Neural progenitor cell (in vitro differentiated cells): ENCODE results near the gene RBFA. TPM values are rescaled to one million over a fixed set of nuclear protein-coding genes. Genes with fewer than 3 reads are reported as not detected.
A peak's percentile ranks its signal among the peaks of the same experiment; 100 is the strongest.
"Not testable (repeated sequence)": the region's sequence is repeated elsewhere in the genome, so short reads cannot be mapped to it uniquely, and the experiment has no call there.

Experiments
- DNase-seq: peaks from one replicate; pipeline ENCODE4 v3.0.0-alpha.2; 2016; ENCODE audit warnings: low spot score
- H2AFZ ChIP-seq: fragments of 200-600 bp; sonication (generic); replicated peaks from 2 replicates; pipeline ENCODE4 v1.6.1; 2016; ENCODE audit warnings: antibody characterized with exemption
- H3F3A ChIP-seq: fragments of 200-600 bp; sonication (generic); 2 replicates; pipeline ENCODE4 v1.6.1; 2016; ENCODE audit warnings: antibody characterized with exemption, low read depth
- H3K27ac ChIP-seq: fragments of 200-600 bp; sonication (generic); 2 replicates; pipeline ENCODE4 v1.5.1; 2016; ENCODE audit warnings: mild to moderate bottlenecking
- H3K27me3 ChIP-seq: fragments of 200-600 bp; sonication (generic); 2 replicates; pipeline ENCODE4 v1.6.1; 2016; ENCODE audit warnings: mild to moderate bottlenecking, moderate library complexity
- H3K36me3 ChIP-seq: fragments of 200-600 bp; sonication (generic); 2 replicates; pipeline ENCODE4 v1.5.1; 2016
- H3K4me1 ChIP-seq: fragments of 200-600 bp; sonication (generic); 2 replicates; pipeline ENCODE4 v1.6.1; 2016; ENCODE audit warnings: mixed run types
- H3K4me2 ChIP-seq: fragments of 200-600 bp; sonication (generic); 2 replicates; pipeline ENCODE4 v1.6.1; 2016
- H3K4me3 ChIP-seq: fragments of 200-600 bp; sonication (generic); 2 replicates; pipeline ENCODE4 v1.5.1; 2016
- H3K79me2 ChIP-seq: fragments of 200-600 bp; sonication (generic); 2 replicates; pipeline ENCODE4 v1.6.1; 2016; ENCODE audit warnings: low read depth
- H3K9ac ChIP-seq: fragments of 200-600 bp; sonication (generic); 2 replicates; pipeline ENCODE4 v1.6.1; 2016
- H3K9me3 ChIP-seq: fragments of 200-600 bp; sonication (generic); 2 replicates; pipeline ENCODE4 v1.5.1; 2016; ENCODE audit warnings: low read depth
- H4K20me1 ChIP-seq: fragments of 200-600 bp; sonication (generic); 2 replicates; pipeline ENCODE4 v1.6.1; 2016; ENCODE audit warnings: low read depth
- H3K27ac Mint-ChIP-seq: 3 replicates; pipeline ENCODE4 v1.8.0; 2021; ENCODE audit warnings: mixed read lengths
- H3K27me3 Mint-ChIP-seq: 2 replicates; pipeline ENCODE4 v1.8.0; 2022; ENCODE audit warnings: low read depth, mild to moderate bottlenecking, inconsistent platforms, moderate library complexity, mixed read lengths; ENCODE audit not compliant: insufficient read depth
- H3K36me3 Mint-ChIP-seq: 3 replicates; pipeline ENCODE4 v1.8.0; 2021; ENCODE audit warnings: mixed read lengths
- H3K4me1 Mint-ChIP-seq: 3 replicates; pipeline ENCODE4 v1.8.0; 2021; ENCODE audit warnings: mixed read lengths
- H3K4me3 Mint-ChIP-seq: 3 replicates; pipeline ENCODE4 v1.8.0; 2021; ENCODE audit warnings: mild to moderate bottlenecking, moderate library complexity, mixed read lengths
- H3K9me3 Mint-ChIP-seq: 3 replicates; pipeline ENCODE4 v1.8.0; 2020; ENCODE audit warnings: mixed read lengths
- EZH2 ChIP-seq: fragments of 200-600 bp; sonication (generic); IDR thresholded peaks from 2 replicates; pipeline ENCODE4 v1.6.1; 2017; ENCODE audit warnings: antibody characterized with exemption, mild to moderate bottlenecking, moderate library complexity
- EZH2phosphoT487 ChIP-seq: fragments of 200-600 bp; sonication (generic); IDR thresholded peaks from 2 replicates; pipeline ENCODE4 v1.6.1; 2017; ENCODE audit warnings: antibody characterized with exemption
- total RNA-seq: library from RNA; depleted of rRNA; stranded (reverse); fragments of >200 nt; gene quantifications from 2 replicates; pipeline ENCODE4 v1.2.3, GENCODE V29; 2015; ENCODE audit warnings: low replicate concordance
- TF ChIP-seq, protein P1 (sequence below): fragments of 200-600 bp; sonication (generic); IDR thresholded peaks from 2 replicates; pipeline ENCODE4 v1.5.1; 2017; ENCODE audit warnings: antibody characterized with exemption, mild to moderate bottlenecking

The RBFA gene
- total RNA-seq, 1 donor from 2014 or later: 22.9 TPM

DNA sequence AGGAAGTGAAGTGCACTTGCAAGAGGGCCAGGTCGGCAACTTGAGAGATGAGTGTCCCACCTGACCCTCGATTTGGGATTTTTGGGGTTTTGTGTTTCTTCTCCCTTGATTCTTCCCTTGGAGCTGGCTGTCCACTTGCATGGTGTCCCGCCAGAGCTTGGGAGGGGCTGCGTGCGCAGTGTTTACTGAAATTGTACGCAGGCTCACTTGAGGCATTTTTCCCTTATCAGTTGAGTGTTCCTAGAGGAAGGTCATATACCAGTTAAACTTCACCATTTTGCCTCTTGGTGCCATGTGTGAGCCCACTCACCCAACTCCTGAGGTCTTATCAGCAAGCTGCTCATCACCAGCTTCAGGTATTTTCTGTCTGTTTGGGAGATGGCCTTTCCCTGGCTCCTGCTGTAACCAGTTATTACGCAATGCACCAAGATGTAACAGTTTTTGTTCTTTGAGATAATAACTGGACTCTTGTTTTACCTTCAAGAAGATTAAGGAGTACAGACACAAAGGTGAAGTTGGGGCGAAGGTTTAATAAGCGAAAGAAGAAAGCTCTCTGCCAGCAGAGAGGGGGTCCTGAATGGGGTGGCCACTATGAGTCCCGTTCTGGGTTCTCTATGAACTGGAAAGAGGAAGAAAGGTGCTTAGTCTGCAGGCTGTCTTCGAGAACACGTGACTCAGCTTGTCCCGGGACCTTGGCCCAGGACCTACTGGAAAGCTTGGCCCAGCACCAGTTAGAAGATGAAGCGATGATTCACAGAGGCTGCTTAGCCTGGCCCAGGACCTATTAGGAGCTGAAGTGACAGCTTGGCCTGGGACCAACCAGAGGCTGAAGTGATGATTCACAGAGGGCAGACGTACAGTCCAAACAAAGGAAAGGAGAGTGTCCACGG is 24.3 kb upstream of the RBFA start:
- no peaks in the 10 kb centered on the region for H4K20me1 ChIP-seq
- H2AFZ ChIP-seq: no peak overlapping the region
- no peak for TF ChIP-seq EZH2
- TF ChIP-seq, protein P1, sequence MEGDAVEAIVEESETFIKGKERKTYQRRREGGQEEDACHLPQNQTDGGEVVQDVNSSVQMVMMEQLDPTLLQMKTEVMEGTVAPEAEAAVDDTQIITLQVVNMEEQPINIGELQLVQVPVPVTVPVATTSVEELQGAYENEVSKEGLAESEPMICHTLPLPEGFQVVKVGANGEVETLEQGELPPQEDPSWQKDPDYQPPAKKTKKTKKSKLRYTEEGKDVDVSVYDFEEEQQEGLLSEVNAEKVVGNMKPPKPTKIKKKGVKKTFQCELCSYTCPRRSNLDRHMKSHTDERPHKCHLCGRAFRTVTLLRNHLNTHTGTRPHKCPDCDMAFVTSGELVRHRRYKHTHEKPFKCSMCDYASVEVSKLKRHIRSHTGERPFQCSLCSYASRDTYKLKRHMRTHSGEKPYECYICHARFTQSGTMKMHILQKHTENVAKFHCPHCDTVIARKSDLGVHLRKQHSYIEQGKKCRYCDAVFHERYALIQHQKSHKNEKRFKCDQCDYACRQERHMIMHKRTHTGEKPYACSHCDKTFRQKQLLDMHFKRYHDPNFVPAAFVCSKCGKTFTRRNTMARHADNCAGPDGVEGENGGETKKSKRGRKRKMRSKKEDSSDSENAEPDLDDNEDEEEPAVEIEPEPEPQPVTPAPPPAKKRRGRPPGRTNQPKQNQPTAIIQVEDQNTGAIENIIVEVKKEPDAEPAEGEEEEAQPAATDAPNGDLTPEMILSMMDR: no peak
- no peak for TF ChIP-seq EZH2phosphoT487
- no peaks in the 10 kb centered on the region for H3K9me3 ChIP-seq
- Mint-ChIP-seq H3K27me3 (peaks cover 7% of the 10 kb centered on the region), H3K27ac (no peak overlapping the region), H3K36me3 (peaks cover 12% of the 10 kb centered on the region), H3K4me1 (no peaks in the 10 kb centered on the region), H3K4me3 (no peak overlapping the region), H3K9me3 (peaks cover 47% of the 10 kb centered on the region)
- no peak overlapping the region for H3K4me2 ChIP-seq
- H3K27me3 ChIP-seq: no peaks in the 10 kb centered on the region
- peaks cover 7% of the 10 kb centered on the region for H3K4me1 ChIP-seq
- no peaks in the 10 kb centered on the region for H3K79me2 ChIP-seq
- peaks cover 5% of the 10 kb centered on the region for H3F3A ChIP-seq
- H3K4me3 ChIP-seq: no peak overlapping the region
- no peak for DNase-seq
- no peak overlapping the region for H3K9ac ChIP-seq
- H3K36me3 ChIP-seq: no peaks in the 10 kb centered on the region
- no peak overlapping the region for H3K27ac ChIP-seq

DNA sequence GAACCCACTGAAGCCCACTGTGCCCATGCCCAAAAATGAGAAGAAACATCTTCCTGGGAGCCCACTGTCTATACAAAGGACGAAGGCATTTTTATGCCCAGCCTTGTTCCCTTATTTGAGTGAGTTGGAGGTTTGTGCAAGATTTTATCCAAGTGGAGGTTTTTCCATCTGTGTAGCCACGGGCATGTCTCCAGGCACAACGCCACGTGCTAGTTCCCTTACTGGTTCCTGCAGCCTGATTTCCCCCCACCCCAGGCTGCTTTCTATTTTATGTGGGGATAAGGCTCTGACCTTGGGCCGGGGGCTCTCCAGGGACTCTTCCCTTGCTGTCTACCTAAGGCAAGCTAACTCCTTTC is 23.7 kb upstream of the RBFA start:
- H3K4me3 Mint-ChIP-seq: peak overlapping the region; percentile 49
- Histone ChIP-seq H3K27ac (no peak overlapping the region), H3K4me3 (no peak overlapping the region), H2AFZ (no peak overlapping the region), H3K4me2 (no peak overlapping the region), H3K9ac (no peak overlapping the region), H4K20me1 (no peaks in the 10 kb centered on the region), H3K4me1 (peaks cover 7% of the 10 kb centered on the region), H3K36me3 (no peaks in the 10 kb centered on the region), H3K9me3 (no peaks in the 10 kb centered on the region), H3K79me2 (no peaks in the 10 kb centered on the region), H3K27me3 (no peaks in the 10 kb centered on the region), H3F3A (peaks cover 5% of the 10 kb centered on the region)
- H3K27ac Mint-ChIP-seq: no peak overlapping the region
- H3K9me3 Mint-ChIP-seq: peaks cover 47% of the 10 kb centered on the region
- H3K27me3 Mint-ChIP-seq: peaks cover 7% of the 10 kb centered on the region
- peaks cover 12% of the 10 kb centered on the region for H3K36me3 Mint-ChIP-seq
- no peak for TF ChIP-seq EZH2phosphoT487
- no peak for DNase-seq
- no peaks in the 10 kb centered on the region for H3K4me1 Mint-ChIP-seq

DNA sequence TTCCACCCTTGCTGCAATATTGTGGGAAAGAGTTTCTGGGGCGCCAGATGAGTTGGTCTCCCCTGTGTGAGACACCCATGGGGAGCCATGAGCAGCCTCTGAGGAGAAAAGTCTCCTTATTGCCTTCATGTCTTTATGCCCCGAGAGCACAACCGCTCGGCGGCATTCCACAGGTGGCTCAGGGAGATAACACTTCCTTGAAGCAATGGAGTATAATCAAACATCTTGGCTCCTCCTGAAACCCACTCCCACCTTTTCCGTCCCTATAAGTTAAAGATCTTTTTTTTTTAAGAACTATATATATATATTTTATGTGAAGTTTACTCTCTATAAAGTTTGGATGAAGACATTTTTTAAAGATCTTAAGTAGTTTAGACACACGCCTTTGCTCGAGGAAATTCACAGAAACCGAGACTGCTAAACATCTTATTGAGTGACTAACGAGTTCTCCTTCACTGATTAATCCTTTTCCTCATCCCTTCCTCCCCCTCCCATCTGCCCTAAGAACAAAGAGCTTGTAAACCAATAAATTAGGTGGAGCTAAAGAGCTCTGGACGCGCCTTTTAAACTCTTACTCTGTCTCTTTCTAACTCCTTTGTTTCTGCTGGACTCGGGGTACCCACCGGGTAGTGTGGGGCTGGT is 22.6 kb upstream of the RBFA start:
- H3K4me1 Mint-ChIP-seq, H3K79me2 ChIP-seq, H3K4me1 ChIP-seq, H3K9me3 ChIP-seq, DNase-seq, H3K36me3 ChIP-seq, H3K4me2 ChIP-seq, H3K27me3 Mint-ChIP-seq, H4K20me1 ChIP-seq, H3K4me3 ChIP-seq, H3F3A ChIP-seq, H2AFZ ChIP-seq, H3K27ac ChIP-seq, H3K9ac ChIP-seq, H3K4me3 Mint-ChIP-seq, H3K27ac Mint-ChIP-seq, H3K27me3 ChIP-seq: not testable (repeated sequence)
- Mint-ChIP-seq H3K9me3 (peaks cover 45% of the 10 kb centered on the region), H3K36me3 (peaks cover 12% of the 10 kb centered on the region)

DNA sequence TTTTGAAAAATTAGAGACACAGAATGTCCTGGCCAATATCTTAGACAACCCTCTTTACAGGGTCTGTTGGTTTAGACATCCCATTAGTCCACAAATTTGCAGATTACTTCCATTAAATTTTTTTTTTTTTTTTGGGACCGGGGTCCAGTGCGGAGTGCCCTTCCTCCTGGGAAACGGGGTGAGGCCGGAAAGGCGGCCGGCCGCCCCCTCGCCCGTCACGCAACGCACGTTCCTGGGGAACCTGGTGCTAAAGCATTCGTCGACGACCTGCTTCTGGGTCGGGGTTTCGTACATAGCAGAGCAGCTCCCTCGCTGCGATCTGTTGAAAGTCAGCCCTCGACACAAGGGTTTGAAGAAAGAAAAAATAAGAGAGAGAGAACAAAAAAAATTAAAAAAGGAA is 21.5 kb upstream of the RBFA start:
- DNase-seq: no peak
- Histone ChIP-seq H3K4me3 (no peak overlapping the region), H3K36me3 (no peaks in the 10 kb centered on the region), H3F3A (peaks cover 5% of the 10 kb centered on the region), H3K9ac (no peak overlapping the region), H3K9me3 (no peaks in the 10 kb centered on the region), H3K79me2 (no peaks in the 10 kb centered on the region), H3K27ac (no peak overlapping the region), H3K4me1 (peaks cover 7% of the 10 kb centered on the region), H2AFZ (no peak overlapping the region), H3K4me2 (no peak overlapping the region), H3K27me3 (no peaks in the 10 kb centered on the region), H4K20me1 (no peaks in the 10 kb centered on the region)
- H3K27ac Mint-ChIP-seq: no peak overlapping the region
- TF ChIP-seq EZH2 (no peak), EZH2phosphoT487 (no peak)
- TF ChIP-seq, protein P1: no peak
- H3K4me1 Mint-ChIP-seq: no peaks in the 10 kb centered on the region
- no peak overlapping the region for H3K4me3 Mint-ChIP-seq
- H3K27me3 Mint-ChIP-seq: peaks cover 6% of the 10 kb centered on the region
- peaks cover 40% of the 10 kb centered on the region for H3K9me3 Mint-ChIP-seq
- H3K36me3 Mint-ChIP-seq: peaks cover 12% of the 10 kb centered on the region
